Body of pancreas (tissue), 4 donors: ENCODE results near the gene NOL4L. TPM values are rescaled to one million over a fixed set of nuclear protein-coding genes. Genes with fewer than 3 reads are reported as not detected.

Source experiments
- ATAC-seq: fragments of 150-250 bp; one replicate; pipeline ENCODE4 v1.9.1; 2016
- DNase-seq, 4 donors: peaks; one replicate each; pipeline ENCODE4 v3.0.0-alpha.2; 2019
- H3K27ac ChIP-seq, 4 donors: fragments of 200-600 bp; sonication (generic); 1 replicate in 3 of 4; 2 replicates in 1 of 4; pipeline versions ENCODE4 v1.5.1 to v1.6.1; 2016 to 2019; ENCODE audit warnings: mild to moderate bottlenecking in 1 of 4, mixed read lengths in 1 of 4, moderate library complexity in 1 of 4
- H3K27me3 ChIP-seq, 2 donors: fragments of 200-600 bp; sonication (generic); one replicate each; pipeline ENCODE4 v1.6.0; 2016; ENCODE audit warnings: mild to moderate bottlenecking in 1 of 2
- H3K36me3 ChIP-seq, 2 donors: fragments of 200-600 bp; sonication (generic); replicated peaks in 1 of 2; 2 replicates each; pipeline ENCODE4 v1.5.1; 2016; ENCODE audit warnings: low read depth in 2 of 2; ENCODE audit not compliant: insufficient read depth in 1 of 2
- H3K4me1 ChIP-seq: fragments of 200-600 bp; sonication (generic); one replicate; pipeline ENCODE4 v1.6.0; 2016
- H3K4me3 ChIP-seq, 2 donors: fragments of 200-600 bp; sonication (generic); 1 replicate in 1 of 2; 2 replicates in 1 of 2; pipeline ENCODE4 v1.5.1; 2016 to 2019
- H3K9me3 ChIP-seq, 3 donors: fragments of 200-600 bp; sonication (generic); 1 replicate in 2 of 3; 2 replicates in 1 of 3; pipeline ENCODE4 v1.5.1; 2016
- CTCF ChIP-seq, 7 experiments: fragments of 450-650 bp in 4 of 7; fragments of 200-600 bp in 3 of 7; sonication (generic) in 3 of 7; IDR thresholded peaks; one replicate each; pipeline ENCODE4 v1.5.1; 2016 to 2019; ENCODE audit warnings: antibody characterized with exemption in 7 of 7
- POLR2A ChIP-seq, 3 donors: fragments of 450-650 bp; IDR thresholded peaks; one replicate each; pipeline ENCODE4 v1.6.1; 2016; ENCODE audit warnings: antibody characterized with exemption in 3 of 3, mild to moderate bottlenecking in 2 of 3
- WGBS, 2 donors: methylation state at CpG; one replicate each; pipeline ENCODE4 v1.1.5; 2017; 5-methylcytosine and 5-hydroxymethylcytosine counted together
- intact Hi-C: fragments of 100-400 bp; cut with DNase I; formaldehyde crosslinking; loops from one replicate; pipeline ENCODE4 v1.15.1; 2023
- total RNA-seq, 2 donors: library from RNA; depleted of rRNA; stranded (reverse); fragments of >200 nt; gene quantifications; one replicate each; pipeline ENCODE4 v1.1.0, GENCODE V29; 2016

Gene NOL4L
- total RNA-seq, 2 donors from 2014 or later: 15.0 to 36.9 TPM

DNA sequence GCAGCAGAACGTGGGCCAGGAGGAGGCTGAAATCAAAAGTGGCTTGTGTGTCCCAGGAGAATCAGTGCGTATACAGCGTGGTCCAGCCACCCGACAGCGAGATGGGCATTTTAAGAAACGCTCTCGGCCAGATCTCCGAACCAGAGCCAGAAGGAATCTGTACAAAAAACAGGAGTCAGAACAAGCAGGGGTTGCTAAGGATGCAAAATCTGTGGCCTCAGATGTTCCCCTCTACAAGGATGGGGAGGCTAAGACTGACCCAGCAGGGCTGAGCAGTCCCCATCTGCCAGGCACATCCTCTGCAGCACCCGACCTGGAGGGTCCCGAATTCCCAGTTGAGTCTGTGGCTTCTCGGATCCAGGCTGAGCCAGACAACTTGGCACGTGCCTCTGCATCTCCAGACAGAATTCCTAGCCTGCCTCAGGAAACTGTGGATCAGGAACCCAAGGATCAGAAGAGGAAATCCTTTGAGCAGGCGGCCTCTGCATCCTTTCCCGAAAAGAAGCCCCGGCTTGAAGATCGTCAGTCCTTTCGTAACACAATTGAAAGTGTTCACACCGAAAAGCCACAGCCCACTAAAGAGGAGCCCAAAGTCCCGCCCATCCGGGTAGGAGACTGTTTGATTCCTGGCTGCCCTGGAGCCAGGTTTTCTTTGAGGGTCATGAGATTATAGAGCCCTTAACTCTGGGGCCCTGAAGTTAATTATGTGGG lies 151.7 kb downstream of the NOL4L start:
- WGBS, 2 donors: 79 to 81% methylated on average over 20 of the region's 20 CpGs
- TF ChIP-seq POLR2A (IDR thresholded peaks at IDR 0.05): no peak
- no peak for TF ChIP-seq CTCF (IDR thresholded peaks at IDR 0.05)
- peaks cover 15% of the 10 kb centered on the region for H3K4me1 ChIP-seq
- H3K27me3 ChIP-seq: no peaks in the 10 kb centered on the region
- intact Hi-C loops: no loop called here
- H3K36me3 ChIP-seq: peaks cover 13 to 50% of the 10 kb centered on the region in 2 donors
- no peaks in the 10 kb centered on the region for H3K9me3 ChIP-seq
- H3K27ac ChIP-seq: peak overlapping the region in 1 of 4 donors; percentile 15
- DNase-seq (no peak), ATAC-seq (peak; percentile 32)
- no peak overlapping the region for H3K4me3 ChIP-seq

GRCh38 chr20:32432277-32432676 lies 152.9 kb downstream of the NOL4L start:
- intact Hi-C loops: no loop called here
- Histone ChIP-seq H3K4me1 (peaks cover 7% of the 10 kb centered on the region), H3K36me3 (peaks cover 11 to 54% of the 10 kb centered on the region in 2 donors), H3K9me3 (no peaks in the 10 kb centered on the region), H3K4me3 (no peak overlapping the region), H3K27ac (peak overlapping the region in 2 of 4 donors; percentile 5 to 26), H3K27me3 (no peaks in the 10 kb centered on the region)
- WGBS, 2 donors: 10 to 24% methylated on average over 2 of the region's 2 CpGs
- ATAC-seq: no peak
- DNase-seq: peak in 1 of 4 donors; percentile 25
- no peak for TF ChIP-seq CTCF (IDR thresholded peaks at IDR 0.05)
- no peak for TF ChIP-seq POLR2A (IDR thresholded peaks at IDR 0.05)

DNA sequence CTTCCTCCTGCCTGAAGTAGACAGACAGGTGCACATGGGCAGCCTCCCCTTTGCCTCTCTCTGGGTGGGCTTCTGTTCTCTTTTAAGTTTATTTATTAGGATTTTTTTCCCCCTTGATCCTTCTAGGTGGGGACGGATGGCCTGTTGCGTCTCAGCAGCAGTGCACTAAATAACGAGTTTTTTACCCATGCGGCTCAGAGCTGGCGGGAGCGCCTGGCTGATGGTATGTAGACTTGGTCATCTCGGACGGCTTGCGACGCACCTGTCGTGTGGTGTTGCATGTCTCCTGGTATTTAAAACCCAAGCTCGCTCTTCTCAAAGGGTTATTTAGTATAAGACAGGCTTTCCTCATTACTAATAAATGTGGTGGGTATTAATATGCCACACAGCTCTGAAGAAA lies 153.7 kb downstream of the NOL4L start:
- H3K4me1 ChIP-seq: peaks cover 7% of the 10 kb centered on the region
- intact Hi-C loops: no loop called here

GRCh38 chr20:32429745-32430360 lies 155.3 kb downstream of the NOL4L start:
- WGBS, 2 donors: 95 to 96% methylated on average over 9 to 16 of the region's 16 CpGs
- no peak for TF ChIP-seq CTCF (IDR thresholded peaks at IDR 0.05)
- no peak for TF ChIP-seq POLR2A (IDR thresholded peaks at IDR 0.05)
- DNase-seq (no peak), ATAC-seq (no peak)
- intact Hi-C loops: no loop called here
- no peak overlapping the region for H3K27ac ChIP-seq
- no peaks in the 10 kb centered on the region for H3K9me3 ChIP-seq
- no peaks in the 10 kb centered on the region for H3K27me3 ChIP-seq
- H3K4me1 ChIP-seq: peaks cover 7% of the 10 kb centered on the region
- H3K36me3 ChIP-seq: peaks cover 11 to 40% of the 10 kb centered on the region in 2 donors
- H3K4me3 ChIP-seq: no peak overlapping the region

More for the DNA sequence above, 153.7 kb downstream of the NOL4L start:
- DNase-seq: no peak
- no peak for ATAC-seq
- peak overlapping the region in 1 of 4 donors; percentile 5 for H3K27ac ChIP-seq
- peaks cover 11 to 54% of the 10 kb centered on the region in 2 donors for H3K36me3 ChIP-seq
- no peaks in the 10 kb centered on the region for H3K9me3 ChIP-seq
- no peak overlapping the region for H3K4me3 ChIP-seq
- WGBS, 2 donors: 90 to 93% methylated on average over 12 of the region's 12 CpGs
- TF ChIP-seq POLR2A (IDR thresholded peaks at IDR 0.05) (no peak), CTCF (IDR thresholded peaks at IDR 0.05) (no peak)
- H3K27me3 ChIP-seq: no peaks in the 10 kb centered on the region
